Esophagus squamous epithelium (tissue), 4 donors: Measurements from ENCODE around the gene COL20A1.

Experiments used
- POLR2A ChIP-seq, 4 donors: fragments of 450-650 bp; IDR thresholded peaks; one replicate each; pipeline ENCODE4 v1.6.1; 2017; ENCODE audit warnings: antibody characterized with exemption in 4 of 4, mild to moderate bottlenecking in 4 of 4, moderate library complexity in 3 of 4
- TF ChIP-seq, protein P1 (sequence below), 6 experiments: fragments of 450-650 bp in 4 of 6; fragments of 200-600 bp in 2 of 6; sonication (generic) in 2 of 6; IDR thresholded peaks; one replicate each; pipeline ENCODE4 v1.5.1; 2016 to 2019; ENCODE audit warnings: antibody characterized with exemption in 6 of 6, mild to moderate bottlenecking in 4 of 6, moderate library complexity in 4 of 6

GRCh38 chr20:63368151-63368550 lies 75.2 kb downstream of the COL20A1 start:
- TF ChIP-seq, protein P1, sequence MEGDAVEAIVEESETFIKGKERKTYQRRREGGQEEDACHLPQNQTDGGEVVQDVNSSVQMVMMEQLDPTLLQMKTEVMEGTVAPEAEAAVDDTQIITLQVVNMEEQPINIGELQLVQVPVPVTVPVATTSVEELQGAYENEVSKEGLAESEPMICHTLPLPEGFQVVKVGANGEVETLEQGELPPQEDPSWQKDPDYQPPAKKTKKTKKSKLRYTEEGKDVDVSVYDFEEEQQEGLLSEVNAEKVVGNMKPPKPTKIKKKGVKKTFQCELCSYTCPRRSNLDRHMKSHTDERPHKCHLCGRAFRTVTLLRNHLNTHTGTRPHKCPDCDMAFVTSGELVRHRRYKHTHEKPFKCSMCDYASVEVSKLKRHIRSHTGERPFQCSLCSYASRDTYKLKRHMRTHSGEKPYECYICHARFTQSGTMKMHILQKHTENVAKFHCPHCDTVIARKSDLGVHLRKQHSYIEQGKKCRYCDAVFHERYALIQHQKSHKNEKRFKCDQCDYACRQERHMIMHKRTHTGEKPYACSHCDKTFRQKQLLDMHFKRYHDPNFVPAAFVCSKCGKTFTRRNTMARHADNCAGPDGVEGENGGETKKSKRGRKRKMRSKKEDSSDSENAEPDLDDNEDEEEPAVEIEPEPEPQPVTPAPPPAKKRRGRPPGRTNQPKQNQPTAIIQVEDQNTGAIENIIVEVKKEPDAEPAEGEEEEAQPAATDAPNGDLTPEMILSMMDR (IDR thresholded peaks at IDR 0.05) = no peak
- TF ChIP-seq POLR2A (IDR thresholded peaks at IDR 0.05) = no peak
